ENCODE results near the gene MB.

Gene MB

GRCh38 chr22:35582218-35582860, 34.8 kb downstream of the MB start:
- DNase-seq (ENCODE audit: low spot score): no peak
- POLR2A ChIA-PET (ENCODE audit: low non-redundant PET): no interaction called here
- H3K27ac ChIP-seq: no peak overlapping the region
- TF ChIP-seq CTCF (conservative IDR thresholded peaks at IDR 0.05; ENCODE audit: low read depth): no peak
- CTCF ChIA-PET: interaction anchor here (2.5 kb wide), 1 partner anchor 152 kb away, joined by 10 read pairs; no protein-coding TSS in a partner anchor

GRCh38 chr22:35581023-35581413, 36.1 kb downstream of the MB start:
- ChIA-PET CTCF (no interaction called here), POLR2A (ENCODE audit: low non-redundant PET) (no interaction called here)
- TF ChIP-seq CTCF (conservative IDR thresholded peaks at IDR 0.05; ENCODE audit: low read depth): no peak
- H3K27ac ChIP-seq: no peak overlapping the region
- no peak for DNase-seq (ENCODE audit: low spot score)

GRCh38 chr22:35580351-35581022, 36.6 kb downstream of the MB start:
- no peak overlapping the region for H3K27ac ChIP-seq
- TF ChIP-seq CTCF (conservative IDR thresholded peaks at IDR 0.05; ENCODE audit: low read depth): no peak
- ChIA-PET POLR2A (ENCODE audit: low non-redundant PET) (no interaction called here), CTCF (no interaction called here)
- no peak for DNase-seq (ENCODE audit: low spot score)

GRCh38 chr22:35578836-35579575, 38.1 kb downstream of the MB start:
- TF ChIP-seq CTCF (conservative IDR thresholded peaks at IDR 0.05; ENCODE audit: low read depth): no peak
- H3K27ac ChIP-seq: no peak overlapping the region
- ChIA-PET POLR2A (ENCODE audit: low non-redundant PET) (no interaction called here), CTCF (no interaction called here)
- no peak for DNase-seq (ENCODE audit: low spot score)

GRCh38 chr22:35577799-35578659, 39.1 kb downstream of the MB start:
- ChIA-PET CTCF (no interaction called here), POLR2A (ENCODE audit: low non-redundant PET) (no interaction called here)
- DNase-seq (ENCODE audit: low spot score): no peak
- TF ChIP-seq CTCF (conservative IDR thresholded peaks at IDR 0.05; ENCODE audit: low read depth): no peak
- H3K27ac ChIP-seq: no peak overlapping the region

GRCh38 chr22:35576671-35577070, 40.5 kb downstream of the MB start:
- H3K27ac ChIP-seq: no peak overlapping the region
- CTCF ChIA-PET: no interaction called here
- POLR2A ChIA-PET (ENCODE audit: low non-redundant PET): no interaction called here
- no peak for TF ChIP-seq CTCF (conservative IDR thresholded peaks at IDR 0.05; ENCODE audit: low read depth)
- no peak for DNase-seq (ENCODE audit: low spot score)
